ENCODE data around the gene STX19.

GRCh38 chr3:93991631-93992030 lies 36.8 kb downstream of the STX19 start:
- no peak for TF ChIP-seq CTCF (IDR thresholded peaks at IDR 0.05)
- TF ChIP-seq POLR2A (IDR thresholded peaks at IDR 0.05) = no peak
- TF ChIP-seq POLR2AphosphoS5 (IDR thresholded peaks at IDR 0.05) = no peak
- TF ChIP-seq EP300 (IDR thresholded peaks at IDR 0.05) = no peak

Data from stomach (tissue), 4 donors.